GM21515 (cell line): Measurements from ENCODE around the gene TWNK.

Experiments used
- ATAC-seq: cut with Tn5 transposase; IDR thresholded peaks from one replicate; pipeline ENCODE4 v1.9.1; 2021; ENCODE audit not compliant: unreplicated experiment

The TWNK gene

DNA sequence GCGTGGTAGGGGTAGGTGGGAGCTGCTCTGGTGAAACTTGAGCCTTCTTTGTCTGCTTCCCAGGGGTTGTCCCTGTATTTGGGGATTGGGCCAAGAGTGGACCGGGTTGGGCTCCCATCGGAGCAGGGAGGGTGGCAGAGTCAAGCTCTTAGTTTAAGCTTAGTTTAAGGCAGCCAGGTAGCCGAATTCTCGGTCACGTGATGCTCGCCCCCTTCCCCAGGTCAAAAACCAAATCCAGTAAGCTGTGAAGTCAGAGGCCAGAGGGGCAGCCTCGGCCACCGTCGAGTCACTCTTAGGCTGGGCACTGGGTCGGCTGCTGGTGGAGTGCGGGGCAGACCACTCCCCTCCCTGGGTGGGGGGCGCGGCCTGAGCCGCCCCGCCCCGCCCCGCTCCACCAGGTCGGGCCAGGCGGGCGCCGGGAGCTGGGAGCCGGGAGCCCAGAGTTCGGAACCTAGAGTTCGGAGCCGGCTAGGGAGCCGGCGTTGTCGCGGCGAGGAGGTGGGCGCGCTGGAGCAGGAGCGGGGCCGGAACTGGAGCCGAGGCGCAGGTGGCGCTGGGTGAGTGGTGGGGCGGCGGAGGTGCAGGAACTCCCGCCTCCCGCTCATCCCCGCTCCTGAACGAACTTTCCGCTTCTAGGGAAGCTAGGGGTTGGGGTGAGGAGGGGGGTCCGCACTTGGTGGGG is 9.5 kb downstream of the TWNK start:
- no peak for ATAC-seq

- ATAC-seq, result peak; percentile 40
These were observed 10.2 kb downstream of the TWNK start for GRCh38 chr10:100997360-100998182.

- ATAC-seq, result no peak
These were observed 11.0 kb downstream of the TWNK start for GRCh38 chr10:100998183-100998990.

DNA sequence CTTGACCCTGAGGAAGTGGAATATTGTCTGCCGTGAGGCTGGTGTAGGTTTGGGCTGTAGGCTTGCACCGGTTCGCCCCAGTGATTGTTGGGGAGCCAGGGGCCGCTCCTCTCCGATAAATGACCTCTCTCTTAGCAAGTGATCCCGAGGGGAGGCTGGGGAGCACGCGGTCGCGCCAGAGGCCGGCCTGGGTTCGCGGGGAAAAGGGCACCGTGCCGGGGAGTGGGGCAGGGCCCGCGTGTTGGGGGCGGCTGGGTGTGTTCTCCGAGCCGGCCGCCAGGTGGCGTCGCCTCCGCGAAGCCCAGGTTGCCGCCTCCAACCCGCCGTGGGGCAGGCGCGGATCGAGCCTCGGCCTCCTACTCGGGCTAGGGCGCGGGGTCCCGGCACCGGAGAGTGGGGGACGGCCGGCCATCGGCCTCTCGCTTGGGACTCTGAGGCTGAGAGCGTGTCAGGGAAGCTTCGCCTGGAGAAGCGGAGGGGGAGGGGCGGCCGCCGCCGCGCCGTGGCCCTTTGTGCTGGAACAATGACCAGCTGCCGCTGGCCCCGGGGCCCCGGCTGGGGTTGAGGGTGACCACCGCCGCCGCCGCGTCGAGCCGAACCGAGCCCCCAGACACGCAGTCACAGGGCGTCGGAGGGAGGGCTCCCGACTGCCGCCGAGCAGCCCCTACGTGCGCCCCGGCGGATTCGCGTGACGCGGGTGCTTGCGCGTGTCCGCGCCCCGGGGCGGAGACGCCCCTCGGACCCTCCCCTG is 11.8 kb downstream of the TWNK start:
- peak; percentile 45 for ATAC-seq

- ATAC-seq, result peak; percentile 7
These were observed 12.4 kb downstream of the TWNK start, which contains the start of gene LZTS2 for GRCh38 chr10:100999742-101000126. Gene LZTS2, plus strand, starts transcription at chr10:100999808. Its CDS starts 2,731 bp downstream, at chr10:101002539.

- no peak for ATAC-seq
These were observed 13.0 kb downstream of the TWNK start for GRCh38 chr10:101000127-101000914.

DNA sequence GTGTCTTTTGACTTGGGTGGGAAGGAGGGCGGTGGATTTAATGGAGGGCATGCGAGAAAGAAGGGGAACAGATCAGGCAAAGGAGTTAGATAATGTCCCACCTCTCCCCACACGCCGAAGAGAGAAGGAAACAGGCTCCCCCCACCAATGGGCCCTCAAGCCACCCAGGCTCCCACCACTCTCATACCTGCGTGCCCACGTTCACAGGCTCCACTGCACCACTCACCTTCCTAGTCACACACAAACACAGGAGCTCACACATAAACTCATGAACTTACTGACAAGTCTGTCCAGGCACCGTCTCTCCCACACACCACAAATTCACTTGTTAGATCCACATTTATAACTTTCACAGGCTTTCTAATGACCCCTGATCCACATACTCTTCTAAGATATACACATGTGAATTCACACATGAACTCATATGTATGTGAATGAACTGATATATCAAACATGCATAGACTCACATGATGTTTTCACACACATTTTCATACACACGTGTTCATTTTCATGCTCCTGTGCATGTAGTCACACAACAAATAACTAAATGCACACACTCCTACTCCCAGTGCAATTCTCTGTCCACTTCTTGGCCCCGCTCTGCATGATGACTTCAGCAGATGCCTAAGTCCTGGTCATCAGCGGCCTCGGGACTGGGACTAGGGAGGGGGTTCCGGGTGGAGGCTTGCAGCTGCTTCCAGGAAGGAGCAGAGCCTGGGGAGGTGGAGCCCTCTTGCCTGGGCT is 13.7 kb downstream of the TWNK start:
- ATAC-seq, result no peak

DNA sequence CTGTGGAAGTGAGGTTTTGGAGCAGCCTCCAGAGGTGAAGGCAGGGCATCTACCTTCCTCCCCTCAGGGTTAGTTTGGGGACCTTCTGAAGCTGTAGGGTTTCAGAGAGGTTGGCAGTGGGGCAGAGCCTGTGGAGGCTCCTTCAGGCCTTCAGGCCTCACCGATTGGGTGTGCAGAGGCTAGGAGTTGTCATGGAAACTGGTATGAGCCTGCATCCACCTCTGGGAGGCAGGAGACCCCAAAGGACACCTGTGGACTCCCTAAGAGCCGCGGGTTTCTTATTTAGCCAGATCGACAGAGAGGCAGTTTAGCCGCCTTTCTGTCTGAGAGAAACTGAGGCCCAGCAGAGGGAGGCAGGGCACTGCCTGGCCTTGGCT is 14.3 kb downstream of the TWNK start:
- no peak for ATAC-seq

DNA sequence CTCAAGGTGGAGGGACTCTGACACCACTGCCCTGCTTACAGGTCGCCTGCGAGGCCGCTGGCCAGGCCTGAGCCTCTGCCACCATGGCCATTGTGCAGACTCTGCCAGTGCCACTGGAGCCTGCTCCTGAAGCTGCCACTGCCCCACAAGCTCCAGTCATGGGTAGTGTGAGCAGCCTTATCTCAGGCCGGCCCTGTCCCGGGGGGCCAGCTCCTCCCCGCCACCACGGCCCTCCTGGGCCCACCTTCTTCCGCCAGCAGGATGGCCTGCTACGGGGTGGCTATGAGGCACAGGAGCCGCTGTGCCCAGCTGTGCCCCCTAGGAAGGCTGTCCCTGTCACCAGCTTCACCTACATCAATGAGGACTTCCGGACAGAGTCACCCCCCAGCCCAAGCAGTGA is 15.1 kb downstream of the TWNK start:
- no peak for ATAC-seq

DNA sequence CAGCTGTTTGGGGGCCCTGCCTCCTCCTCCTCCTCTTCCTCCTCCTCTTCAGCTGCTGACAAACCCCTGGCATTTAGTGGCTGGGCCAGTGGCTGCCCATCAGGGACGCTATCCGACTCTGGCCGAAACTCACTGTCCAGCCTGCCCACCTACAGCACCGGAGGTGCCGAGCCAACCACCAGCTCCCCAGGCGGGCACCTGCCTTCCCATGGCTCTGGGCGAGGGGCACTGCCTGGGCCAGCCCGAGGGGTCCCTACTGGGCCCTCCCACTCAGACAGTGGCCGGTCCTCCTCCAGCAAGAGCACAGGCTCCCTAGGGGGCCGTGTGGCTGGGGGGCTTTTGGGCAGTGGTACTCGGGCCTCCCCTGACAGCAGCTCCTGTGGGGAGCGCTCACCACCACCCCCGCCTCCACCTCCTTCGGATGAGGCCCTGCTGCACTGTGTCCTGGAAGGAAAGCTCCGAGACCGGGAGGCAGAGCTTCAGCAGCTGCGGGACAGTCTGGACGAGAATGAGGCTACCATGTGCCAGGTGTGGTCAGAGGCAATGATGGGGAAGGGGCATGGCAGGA is 16.4 kb downstream of the TWNK start:
- no peak for ATAC-seq

GRCh38 chr10:101005361-101005760 is 18.0 kb downstream of the TWNK start:
- ATAC-seq, result no peak

GRCh38 chr10:101005869-101006567 is 18.7 kb downstream of the TWNK start:
- ATAC-seq, result no peak

GRCh38 chr10:101006593-101007098 is 19.3 kb downstream of the TWNK start:
- no peak for ATAC-seq

DNA sequence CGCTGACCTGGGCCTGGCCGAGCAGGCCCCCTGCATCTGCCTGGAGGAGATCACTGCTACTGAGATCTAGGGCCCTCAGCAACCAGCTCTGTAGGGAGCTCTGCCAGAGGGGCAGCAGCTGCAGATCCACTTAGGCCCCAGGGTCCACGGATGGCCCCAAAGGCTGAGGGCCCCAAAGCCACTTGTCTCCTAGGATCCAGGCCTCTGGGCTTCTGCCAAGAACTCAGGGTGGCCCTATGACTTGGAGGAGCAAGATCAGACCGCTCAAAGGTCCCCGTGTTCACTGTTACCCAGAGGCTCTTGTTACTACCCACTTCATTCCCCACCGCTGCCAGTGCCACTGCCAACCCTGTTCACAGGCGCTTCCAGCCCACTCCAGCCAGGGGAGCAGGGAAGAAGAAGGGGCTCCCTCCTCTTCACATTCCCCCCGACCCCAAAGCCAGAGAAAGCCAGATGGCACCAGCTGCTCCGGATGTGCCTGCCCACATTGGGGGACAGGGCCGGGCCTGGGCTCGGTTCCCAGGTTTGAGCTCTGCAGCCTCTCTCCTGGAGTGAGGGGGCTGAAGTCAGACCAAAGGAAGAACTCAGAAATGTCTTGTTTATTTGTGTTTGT is 19.9 kb downstream of the TWNK start:
- no peak for ATAC-seq

GRCh38 chr10:101007915-101008822 is 20.8 kb downstream of the TWNK start:
- no peak for ATAC-seq

- ATAC-seq, result no peak
These were observed 21.6 kb downstream of the TWNK start for GRCh38 chr10:101008823-101009423.
